ENCODE data around the gene ARFGEF3.
"Not testable (repeated sequence)": the region's sequence is repeated elsewhere in the genome, so short reads cannot be mapped to it uniquely, and the experiment has no call there.

Gene ARFGEF3

DNA sequence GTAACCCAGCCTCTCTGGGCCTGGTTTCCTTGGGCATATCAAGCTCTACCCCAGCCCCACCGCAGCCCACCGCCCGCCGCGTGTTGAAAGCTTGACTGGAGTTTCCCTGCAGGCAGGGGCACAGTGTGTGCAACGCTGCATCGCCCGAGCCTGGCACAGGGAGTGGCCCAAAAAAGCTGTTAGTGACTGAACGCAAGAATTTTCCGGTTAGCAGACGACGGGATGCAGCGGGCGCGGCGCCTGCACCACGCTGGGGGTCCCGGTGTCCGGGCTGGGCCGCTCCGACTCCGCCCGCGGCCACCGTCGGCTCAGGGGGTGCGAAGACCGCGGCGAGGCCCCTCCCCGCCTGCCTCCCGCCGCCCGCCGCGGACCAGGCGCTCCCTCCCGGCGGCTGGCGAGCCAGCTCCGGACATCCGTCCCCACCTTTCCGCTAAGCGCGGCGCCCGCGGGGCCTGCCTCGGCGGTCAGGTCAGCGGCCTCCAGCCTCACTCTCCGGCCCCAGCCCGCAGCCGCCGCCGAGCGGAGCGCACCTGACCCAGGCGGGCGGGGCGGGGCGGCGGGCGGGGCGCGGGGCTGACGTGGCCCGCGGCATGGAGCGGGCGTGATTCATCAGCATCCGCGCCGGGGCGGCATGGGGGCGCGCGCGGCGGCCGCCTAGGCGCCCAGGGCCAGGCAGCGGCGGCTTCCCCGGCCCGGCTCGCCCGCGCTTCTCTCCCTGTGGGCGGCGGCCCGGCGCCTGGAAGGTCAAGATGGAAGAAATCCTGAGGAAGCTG lies at the start of gene ARFGEF3:
TSS of gene ARFGEF3 (plus strand) at position 602 of the 773 bp plus-strand sequence. CDS start at position 750, 148 bp downstream.
- no peak for DNase-seq (ENCODE audit: low read depth)

- no peak for DNase-seq (ENCODE audit: low read depth)
Measured at GRCh38 chr6:138113588-138114210, 48.0 kb upstream of the ARFGEF3 start.

DNA sequence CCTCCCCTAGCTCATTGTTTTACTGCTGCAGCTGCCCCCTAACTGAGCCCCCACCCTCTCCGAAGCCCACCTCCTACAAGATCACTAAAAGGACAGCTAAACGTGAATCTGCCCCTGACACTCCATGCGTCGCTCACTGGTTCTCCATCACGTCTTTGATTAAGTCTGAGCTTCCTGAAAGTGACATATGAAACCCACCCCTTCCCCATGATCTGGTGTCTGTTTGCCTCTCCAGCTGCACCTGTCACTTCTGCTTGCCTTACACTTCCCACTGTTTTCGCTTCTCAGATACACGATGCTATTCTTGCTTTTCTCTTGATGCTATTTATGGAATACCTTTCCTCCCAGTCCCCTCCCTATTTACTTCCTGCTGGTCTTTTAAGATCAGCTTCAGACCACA lies 46.5 kb upstream of the ARFGEF3 start:
- DNase-seq (ENCODE audit: low read depth), result no peak

DNA sequence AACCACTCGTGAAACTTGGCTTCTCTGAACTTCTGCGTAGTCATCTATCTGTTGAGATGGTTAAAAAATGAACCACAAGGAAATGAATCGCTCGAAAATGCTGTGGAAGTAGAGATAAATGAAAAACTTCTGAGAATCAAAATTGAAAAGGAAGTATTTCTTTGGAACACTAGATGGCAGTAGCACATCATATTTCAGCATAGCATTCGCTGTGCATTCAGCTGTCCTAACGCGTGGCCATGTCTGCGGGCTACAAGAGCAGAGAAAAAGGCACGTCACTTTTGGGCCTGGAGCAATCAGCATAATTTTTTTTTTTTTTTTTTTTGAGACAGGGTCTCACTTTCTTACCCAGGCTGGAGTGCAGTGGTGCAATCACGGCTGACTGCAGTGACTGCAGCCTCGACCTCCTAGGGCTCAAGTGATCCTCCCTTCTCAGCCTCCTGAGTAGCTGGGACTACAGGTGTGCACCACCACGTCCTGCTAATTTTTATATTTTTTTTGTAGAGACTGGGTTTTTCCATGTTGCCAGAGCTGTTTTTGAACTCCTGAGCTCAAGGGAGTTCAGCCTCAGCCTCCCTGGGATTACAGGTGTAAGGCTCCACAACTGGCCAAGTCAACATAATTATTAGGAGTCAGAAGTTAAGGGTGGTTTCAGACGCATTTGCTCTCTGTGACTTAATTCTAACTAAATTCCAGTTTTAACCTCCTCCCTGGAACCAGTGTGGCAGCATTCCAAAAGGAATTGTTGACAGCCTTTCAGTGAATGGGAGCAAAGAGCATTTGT lies 45.7 kb upstream of the ARFGEF3 start:
- DNase-seq (ENCODE audit: low read depth), result no peak

DNA sequence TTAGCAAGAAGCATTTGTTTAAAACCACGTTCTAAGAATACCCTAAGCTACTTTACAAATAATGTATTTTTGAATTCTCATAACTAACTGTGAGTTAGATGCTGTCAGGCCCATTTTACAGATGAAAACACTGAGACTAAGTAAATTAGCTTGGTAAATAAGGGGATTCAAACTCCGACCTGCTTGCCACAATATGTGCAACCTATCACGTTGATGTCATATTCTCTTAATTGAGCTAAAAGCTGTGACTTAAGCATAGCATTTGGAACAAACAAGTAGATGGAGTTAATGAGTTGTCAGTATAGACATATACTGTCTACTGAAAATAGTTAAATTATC lies 45.1 kb upstream of the ARFGEF3 start:
- no peak for DNase-seq (ENCODE audit: low read depth)

GRCh38 chr6:138117376-138117914 lies 44.3 kb upstream of the ARFGEF3 start:
- no peak for DNase-seq (ENCODE audit: low read depth)

- DNase-seq (ENCODE audit: low read depth), result not testable (repeated sequence)
Measured at GRCh38 chr6:138119229-138119628, 42.5 kb upstream of the ARFGEF3 start.

- DNase-seq (ENCODE audit: low read depth), result no peak
Measured at GRCh38 chr6:138119976-138120375, 41.8 kb upstream of the ARFGEF3 start.

- DNase-seq (ENCODE audit: low read depth), result no peak
Measured at GRCh38 chr6:138124096-138124495, 37.6 kb upstream of the ARFGEF3 start.

GRCh38 chr6:138128096-138128495 lies 33.6 kb upstream of the ARFGEF3 start:
- no peak for DNase-seq (ENCODE audit: low read depth)

DNA sequence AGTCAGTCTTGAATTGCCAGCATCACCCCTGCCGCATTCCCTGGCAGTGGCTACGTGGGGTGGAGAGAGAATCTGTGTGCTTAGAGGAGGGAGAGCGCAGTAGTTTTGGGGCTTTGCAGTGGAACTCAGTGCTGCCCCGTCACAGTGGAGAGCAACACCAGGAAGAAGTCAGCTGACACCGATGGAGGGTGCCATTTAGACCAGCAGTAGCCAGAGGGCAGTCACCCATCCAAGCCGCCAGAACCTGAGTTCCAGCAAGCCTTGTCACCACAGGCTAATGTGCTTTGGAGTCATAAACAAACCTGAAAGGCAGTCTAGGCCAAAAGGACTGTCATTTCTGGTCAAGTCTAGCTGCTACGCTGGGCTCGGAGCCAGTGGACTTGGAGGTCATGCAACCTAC lies 32.5 kb upstream of the ARFGEF3 start:
- no peak for DNase-seq (ENCODE audit: low read depth)

GRCh38 chr6:138142806-138143205 lies 18.9 kb upstream of the ARFGEF3 start:
- DNase-seq (ENCODE audit: low read depth), result no peak

DNA sequence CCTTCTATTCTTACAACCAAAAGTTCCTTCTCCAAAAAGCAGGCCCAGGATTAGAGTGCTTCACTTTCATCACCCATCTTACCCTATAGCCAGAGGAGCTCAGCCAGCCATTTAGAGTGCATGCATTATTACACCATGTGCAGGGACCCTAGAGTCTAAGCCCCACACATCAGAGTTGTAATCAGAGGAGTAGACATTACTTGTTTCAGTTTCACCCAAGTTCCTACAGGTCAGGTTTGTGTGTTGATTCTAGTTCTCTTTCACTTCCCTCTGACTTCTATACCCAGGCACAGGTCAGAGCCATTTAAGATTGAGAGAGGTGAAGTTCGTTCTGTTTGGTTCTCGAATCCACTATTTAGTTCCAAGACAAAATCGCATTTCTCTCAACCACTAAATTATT lies 16.3 kb upstream of the ARFGEF3 start:
- DNase-seq (ENCODE audit: low read depth), result no peak

GRCh38 chr6:138146544-138146943 lies 15.2 kb upstream of the ARFGEF3 start:
- DNase-seq (ENCODE audit: low read depth), result no peak

DNA sequence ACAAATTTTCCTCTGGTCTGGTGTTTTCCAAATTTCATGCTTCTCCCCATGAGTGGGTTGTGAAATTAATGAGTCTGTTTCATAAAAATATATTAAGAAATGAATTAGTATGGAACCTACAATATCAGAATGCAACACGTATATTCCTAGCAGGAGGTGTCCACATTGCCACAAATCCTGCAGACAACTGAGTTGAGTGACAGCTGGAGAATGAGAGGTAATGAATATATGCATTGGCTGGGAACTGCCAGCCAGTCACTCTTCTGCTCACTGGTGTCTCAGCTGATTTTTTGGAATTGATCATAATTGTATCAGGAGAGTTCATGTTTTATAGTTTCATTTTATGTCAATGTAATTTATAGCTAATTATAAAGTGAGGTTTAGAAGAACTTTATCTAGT lies 6.3 kb upstream of the ARFGEF3 start:
- DNase-seq (ENCODE audit: low read depth), result no peak

- DNase-seq (ENCODE audit: low read depth), result no peak
Measured at GRCh38 chr6:138157986-138158638, 3.6 kb upstream of the ARFGEF3 start.

DNA sequence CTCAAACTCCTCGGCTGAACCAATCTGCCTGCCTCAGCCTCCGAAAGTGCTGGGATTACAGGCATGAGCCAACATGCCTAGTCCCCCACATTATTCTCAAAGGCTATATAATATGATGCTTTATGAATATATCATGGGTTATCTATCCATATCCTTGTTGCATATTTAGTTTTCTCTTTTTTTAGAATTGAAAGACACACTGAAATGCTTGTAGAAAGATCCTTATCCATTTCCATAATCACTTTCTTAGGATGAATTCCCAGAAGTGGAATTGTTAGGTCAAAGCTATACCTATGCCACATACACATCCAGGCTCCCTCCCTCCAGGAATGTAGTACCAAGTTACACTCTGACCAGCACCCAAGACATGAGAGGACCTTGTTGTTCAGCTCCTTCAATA lies 2.5 kb upstream of the ARFGEF3 start:
- no peak for DNase-seq (ENCODE audit: low read depth)

DNA sequence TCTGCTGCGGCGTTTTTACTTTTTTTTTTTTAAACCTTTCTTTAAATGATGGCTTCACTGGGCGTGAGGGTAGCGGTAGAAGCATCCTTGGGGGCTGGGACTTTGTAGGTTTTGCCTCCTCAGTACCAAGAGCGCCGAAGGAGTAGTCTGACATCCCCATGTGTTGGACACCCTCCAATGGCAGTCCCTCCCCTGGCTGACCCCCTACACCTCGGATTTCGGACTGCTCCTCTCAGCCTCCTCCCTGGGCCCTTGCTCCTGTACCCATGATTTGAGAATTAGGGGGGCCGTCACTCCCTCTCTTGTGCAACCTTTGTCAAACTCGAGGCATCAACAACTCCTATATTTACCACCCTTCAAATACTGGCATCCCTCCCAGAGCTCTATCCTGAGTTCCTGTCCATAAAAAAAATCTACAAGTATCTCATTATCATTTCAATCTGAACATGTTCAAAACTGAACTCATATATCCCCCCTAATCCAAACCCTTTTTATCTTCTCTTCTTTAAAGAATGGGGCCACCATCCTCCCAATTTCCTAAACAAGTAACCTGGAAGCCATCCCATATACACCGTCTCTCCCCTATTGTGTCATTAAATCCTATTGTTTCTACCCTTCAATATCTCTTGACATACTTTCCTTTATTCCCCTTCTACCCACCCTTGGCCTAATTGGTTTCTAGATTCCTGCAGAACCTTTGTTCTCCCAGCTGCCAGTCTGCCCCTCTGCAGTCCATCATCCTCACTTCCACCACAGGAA lies 1.2 kb upstream of the ARFGEF3 start:
- DNase-seq (ENCODE audit: low read depth), result no peak

DNA sequence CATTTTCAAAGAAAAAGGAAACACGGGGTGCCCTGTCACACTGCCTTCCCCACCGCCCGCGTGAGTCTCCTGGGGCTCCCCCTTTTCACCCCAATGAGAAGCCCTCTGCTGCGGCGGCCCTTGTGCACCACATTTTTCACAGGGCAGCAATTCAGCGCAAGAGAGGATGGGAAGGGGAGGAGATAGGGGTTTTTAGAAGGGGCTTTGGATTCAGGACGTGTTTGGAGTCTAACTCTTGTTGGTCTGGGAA lies 726 bp upstream of the ARFGEF3 start:
- no peak for DNase-seq (ENCODE audit: low read depth)

- DNase-seq (ENCODE audit: low read depth), result no peak
Measured at GRCh38 chr6:138162111-138162954, 594 bp downstream of the ARFGEF3 start.

All from GM04503 (cell line).